Hepatocyte (in vitro differentiated cells): ENCODE measurements around the gene DKK3. TPM values are rescaled to one million over a fixed set of nuclear protein-coding genes. Genes with fewer than 3 reads are reported as not detected.

ENCODE experiments used
- DNase-seq: peaks from one replicate; pipeline ENCODE4 v3.0.0-alpha.2; 2016; ENCODE audit warnings: low spot score
- H2AFZ ChIP-seq: fragments of 200-600 bp; sonication (generic); 2 replicates; pipeline ENCODE4 v1.6.0; 2016; ENCODE audit warnings: antibody characterized with exemption, mild to moderate bottlenecking
- H3K27ac ChIP-seq: fragments of 200-600 bp; sonication (generic); 2 replicates; pipeline ENCODE4 v1.5.1; 2016; ENCODE audit warnings: mild to moderate bottlenecking
- H3K27me3 ChIP-seq: fragments of 200-600 bp; sonication (generic); 2 replicates; pipeline ENCODE4 v1.6.1; 2016
- H3K36me3 ChIP-seq: fragments of 200-600 bp; sonication (generic); replicated peaks from 2 replicates; pipeline ENCODE4 v1.5.1; 2016; ENCODE audit warnings: low read depth; ENCODE audit not compliant: insufficient read depth
- H3K4me1 ChIP-seq: fragments of 200-600 bp; sonication (generic); 2 replicates; pipeline ENCODE4 v1.5.1; 2016; ENCODE audit warnings: mild to moderate bottlenecking, moderate library complexity; ENCODE audit not compliant: insufficient read depth
- H3K4me2 ChIP-seq: fragments of 200-600 bp; sonication (generic); 2 replicates; pipeline ENCODE4 v1.6.0; 2016
- H3K4me3 ChIP-seq: fragments of 200-600 bp; sonication (generic); 2 replicates; pipeline ENCODE4 v1.5.1; 2016; ENCODE audit warnings: mild to moderate bottlenecking
- H3K79me2 ChIP-seq: fragments of 200-600 bp; sonication (generic); 2 replicates; pipeline ENCODE4 v1.6.0; 2017; ENCODE audit warnings: mild to moderate bottlenecking
- H3K9me2 ChIP-seq: fragments of 200-600 bp; sonication (generic); replicated peaks from 2 replicates; pipeline ENCODE4 v1.6.0; 2017; ENCODE audit warnings: mild to moderate bottlenecking; ENCODE audit not compliant: insufficient read depth
- H3K9me3 ChIP-seq: fragments of 200-600 bp; sonication (generic); 2 replicates; pipeline ENCODE4 v1.5.1; 2016; ENCODE audit warnings: low read depth, mild to moderate bottlenecking
- H4K20me1 ChIP-seq: fragments of 200-600 bp; sonication (generic); 2 replicates; pipeline ENCODE4 v1.6.0; 2016; ENCODE audit warnings: mild to moderate bottlenecking; ENCODE audit not compliant: insufficient read depth, poor library complexity, severe bottlenecking
- EZH2 ChIP-seq: fragments of 200-600 bp; sonication (generic); IDR thresholded peaks from 2 replicates; pipeline ENCODE4 v1.6.1; 2016; ENCODE audit warnings: antibody characterized with exemption, mild to moderate bottlenecking, borderline replicate concordance
- EZH2phosphoT487 ChIP-seq: fragments of 200-600 bp; sonication (generic); IDR thresholded peaks from one replicate; pipeline ENCODE4 v1.6.1; 2018; ENCODE audit warnings: antibody characterized with exemption, mild to moderate bottlenecking, low read depth, moderate library complexity; ENCODE audit not compliant: unreplicated experiment, severe bottlenecking
- WGBS: methylation state at CpG from one replicate; pipeline ENCODE4 v1.1.6; 2016; ENCODE audit warnings: low lambda C conversion rate; ENCODE audit errors: missing lambda C conversion rate; 5-methylcytosine and 5-hydroxymethylcytosine counted together
- polyA plus RNA-seq: library from polyadenylated mRNA; unstranded; fragments of >200 nt; fragmentation: Nextera tagmentation; extraction: Ambion mirVana; gene quantifications from 2 replicates; pipeline ENCODE4 v1.2.1, GENCODE V29; 2016
- total RNA-seq: library from RNA; depleted of rRNA; stranded (reverse); fragments of >200 nt; gene quantifications from 2 replicates; pipeline ENCODE4 v1.2.3, GENCODE V29; 2014
- TF ChIP-seq, protein P1 (sequence below): fragments of 200-600 bp; sonication (generic); IDR thresholded peaks from 2 replicates; pipeline ENCODE4 v1.5.1; 2016; ENCODE audit warnings: antibody characterized with exemption, mild to moderate bottlenecking; ENCODE audit not compliant: poor library complexity

The DKK3 gene
- total and polyA plus RNA-seq, 2 experiments from 2014 or later, result 64.3 to 71.3 TPM

GRCh38 chr11:12045914-12046635 lies 37.6 kb upstream of the DKK3 start:
- Histone ChIP-seq H3K27ac (no peak overlapping the region), H2AFZ (no peak overlapping the region), H4K20me1 (no peaks in the 10 kb centered on the region), H3K4me2 (no peak overlapping the region), H3K27me3 (no peaks in the 10 kb centered on the region), H3K79me2 (no peaks in the 10 kb centered on the region), H3K9me2 (no peaks in the 10 kb centered on the region), H3K4me1 (peaks cover 9% of the 10 kb centered on the region), H3K36me3 (no peaks in the 10 kb centered on the region), H3K9me3 (no peaks in the 10 kb centered on the region), H3K4me3 (no peak overlapping the region)
- WGBS, result 83% methylated on average over 7 of the region's 7 CpGs
- DNase-seq, result no peak
- no peak for TF ChIP-seq EZH2
- TF ChIP-seq, protein P1, sequence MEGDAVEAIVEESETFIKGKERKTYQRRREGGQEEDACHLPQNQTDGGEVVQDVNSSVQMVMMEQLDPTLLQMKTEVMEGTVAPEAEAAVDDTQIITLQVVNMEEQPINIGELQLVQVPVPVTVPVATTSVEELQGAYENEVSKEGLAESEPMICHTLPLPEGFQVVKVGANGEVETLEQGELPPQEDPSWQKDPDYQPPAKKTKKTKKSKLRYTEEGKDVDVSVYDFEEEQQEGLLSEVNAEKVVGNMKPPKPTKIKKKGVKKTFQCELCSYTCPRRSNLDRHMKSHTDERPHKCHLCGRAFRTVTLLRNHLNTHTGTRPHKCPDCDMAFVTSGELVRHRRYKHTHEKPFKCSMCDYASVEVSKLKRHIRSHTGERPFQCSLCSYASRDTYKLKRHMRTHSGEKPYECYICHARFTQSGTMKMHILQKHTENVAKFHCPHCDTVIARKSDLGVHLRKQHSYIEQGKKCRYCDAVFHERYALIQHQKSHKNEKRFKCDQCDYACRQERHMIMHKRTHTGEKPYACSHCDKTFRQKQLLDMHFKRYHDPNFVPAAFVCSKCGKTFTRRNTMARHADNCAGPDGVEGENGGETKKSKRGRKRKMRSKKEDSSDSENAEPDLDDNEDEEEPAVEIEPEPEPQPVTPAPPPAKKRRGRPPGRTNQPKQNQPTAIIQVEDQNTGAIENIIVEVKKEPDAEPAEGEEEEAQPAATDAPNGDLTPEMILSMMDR, result no peak

GRCh38 chr11:12044799-12045198 lies 36.4 kb upstream of the DKK3 start:
- Histone ChIP-seq H3K4me3 (no peak overlapping the region), H4K20me1 (no peaks in the 10 kb centered on the region), H3K9me2 (no peaks in the 10 kb centered on the region), H3K4me2 (peak overlapping the region; percentile 32), H3K9me3 (no peaks in the 10 kb centered on the region), H3K79me2 (no peaks in the 10 kb centered on the region), H2AFZ (no peak overlapping the region), H3K4me1 (peaks cover 9% of the 10 kb centered on the region), H3K27me3 (no peaks in the 10 kb centered on the region), H3K36me3 (no peaks in the 10 kb centered on the region), H3K27ac (peak overlapping the region; percentile 83)
- WGBS, result 92% methylated on average over 8 of the region's 8 CpGs
- no peak for DNase-seq
- TF ChIP-seq EZH2 (no peak), EZH2phosphoT487 (no peak)
- TF ChIP-seq, protein P1, result no peak

GRCh38 chr11:12043959-12044791 lies 35.7 kb upstream of the DKK3 start:
- Histone ChIP-seq H3K4me3 (no peak overlapping the region), H3K9me2 (no peaks in the 10 kb centered on the region), H3K4me1 (peaks cover 9% of the 10 kb centered on the region), H3K36me3 (no peaks in the 10 kb centered on the region), H2AFZ (no peak overlapping the region), H3K27ac (peak overlapping the region; percentile 83), H3K4me2 (peak overlapping the region; percentile 32), H3K9me3 (no peaks in the 10 kb centered on the region), H3K27me3 (no peaks in the 10 kb centered on the region), H3K79me2 (no peaks in the 10 kb centered on the region), H4K20me1 (no peaks in the 10 kb centered on the region)
- DNase-seq, result peak; percentile 90
- 12% methylated on average over 13 of the region's 14 CpGs for WGBS
- TF ChIP-seq, protein P1, result peak; percentile 98
- no peak for TF ChIP-seq EZH2
- no peak for TF ChIP-seq EZH2phosphoT487
